Measurements from ENCODE around the gene ZNF558.
"Not testable (repeated sequence)": the region's sequence is repeated elsewhere in the genome, so short reads cannot be mapped to it uniquely, and the experiment has no call there.

ZNF558 gene

GRCh38 chr19:8794823-8795222, 37.3 kb downstream of the ZNF558 start:
- DNase-seq: no peak

- DNase-seq: not testable (repeated sequence)
Measured at GRCh38 chr19:8773587-8773986, 58.5 kb downstream of the ZNF558 start.

GRCh38 chr19:8769265-8769664, 62.8 kb downstream of the ZNF558 start:
- DNase-seq: not testable (repeated sequence)

- DNase-seq: not testable (repeated sequence)
Measured at GRCh38 chr19:8767257-8767656, 64.8 kb downstream of the ZNF558 start.

Measured in activated CD4-positive, alpha-beta T cell treated with anti-CD3 and anti-CD28 coated beads, Interleukin-2, amount 50 U/mL, for 1 hour (primary cell).